Measurements from ENCODE around the gene ACTL7B.
"Not testable (repeated sequence)": the region's sequence is repeated elsewhere in the genome, so short reads cannot be mapped to it uniquely, and the experiment has no call there.

The ACTL7B gene

GRCh38 chr9:108855529-108855886, 278 bp downstream of the ACTL7B start:
- no peak overlapping the region for H3K9ac ChIP-seq (ENCODE audit: low read length in 2 of 2)
- no peak overlapping the region for H3K4me3 ChIP-seq (ENCODE audit: low read length in 2 of 2)
- no peaks in the 10 kb centered on the region for H3K4me1 ChIP-seq (ENCODE audit: control insufficient read depth, insufficient read depth, low read length)
- no peaks in the 10 kb centered on the region for H3K36me3 ChIP-seq (ENCODE audit: control insufficient read depth in 2 of 2, insufficient read depth in 2 of 2, low read length in 2 of 2)
- no peak overlapping the region for H3K27ac ChIP-seq (ENCODE audit: low read length)
- H3K9me3 ChIP-seq (ENCODE audit: control insufficient read depth in 2 of 2, low read length in 2 of 2) = no peaks in the 10 kb centered on the region
- H3K27me3 ChIP-seq (ENCODE audit: control insufficient read depth in 1 of 2, insufficient read depth in 2 of 2, low read length in 2 of 2) = peaks cover 0 to 4% of the 10 kb centered on the region in 2 donors

- Histone ChIP-seq H3K4me3 (ENCODE audit: low read length in 2 of 2) (no peak overlapping the region), H3K36me3 (ENCODE audit: control insufficient read depth in 2 of 2, insufficient read depth in 2 of 2, low read length in 2 of 2) (no peaks in the 10 kb centered on the region), H3K27ac (ENCODE audit: low read length) (no peak overlapping the region), H3K9ac (ENCODE audit: low read length in 2 of 2) (no peak overlapping the region), H3K4me1 (ENCODE audit: control insufficient read depth, insufficient read depth, low read length) (no peaks in the 10 kb centered on the region), H3K27me3 (ENCODE audit: control insufficient read depth in 1 of 2, insufficient read depth in 2 of 2, low read length in 2 of 2) (peaks cover 0 to 4% of the 10 kb centered on the region in 2 donors), H3K9me3 (ENCODE audit: control insufficient read depth in 2 of 2, low read length in 2 of 2) (no peaks in the 10 kb centered on the region)
Observed at GRCh38 chr9:108854641-108855528, 901 bp downstream of the ACTL7B start.

- Histone ChIP-seq H3K9ac (ENCODE audit: low read length in 2 of 2) (no peak overlapping the region), H3K9me3 (ENCODE audit: control insufficient read depth in 2 of 2, low read length in 2 of 2) (no peaks in the 10 kb centered on the region), H3K4me1 (ENCODE audit: control insufficient read depth, insufficient read depth, low read length) (no peaks in the 10 kb centered on the region), H3K27me3 (ENCODE audit: control insufficient read depth in 1 of 2, insufficient read depth in 2 of 2, low read length in 2 of 2) (peaks cover 0 to 4% of the 10 kb centered on the region in 2 donors), H3K27ac (ENCODE audit: low read length) (no peak overlapping the region), H3K36me3 (ENCODE audit: control insufficient read depth in 2 of 2, insufficient read depth in 2 of 2, low read length in 2 of 2) (no peaks in the 10 kb centered on the region), H3K4me3 (ENCODE audit: low read length in 2 of 2) (no peak overlapping the region)
Observed at GRCh38 chr9:108854094-108854493, 1.7 kb downstream of the ACTL7B start.

- no peak overlapping the region for H3K9ac ChIP-seq (ENCODE audit: low read length in 2 of 2)
- no peaks in the 10 kb centered on the region for H3K9me3 ChIP-seq (ENCODE audit: control insufficient read depth in 2 of 2, low read length in 2 of 2)
- no peaks in the 10 kb centered on the region for H3K36me3 ChIP-seq (ENCODE audit: control insufficient read depth in 2 of 2, insufficient read depth in 2 of 2, low read length in 2 of 2)
- peaks cover 0 to 4% of the 10 kb centered on the region in 2 donors for H3K27me3 ChIP-seq (ENCODE audit: control insufficient read depth in 1 of 2, insufficient read depth in 2 of 2, low read length in 2 of 2)
- no peak overlapping the region for H3K4me3 ChIP-seq (ENCODE audit: low read length in 2 of 2)
- H3K4me1 ChIP-seq (ENCODE audit: control insufficient read depth, insufficient read depth, low read length) = no peaks in the 10 kb centered on the region
- H3K27ac ChIP-seq (ENCODE audit: low read length) = no peak overlapping the region
Observed at GRCh38 chr9:108852079-108852478, 3.7 kb downstream of the ACTL7B start.

- H3K27me3 ChIP-seq (ENCODE audit: control insufficient read depth in 1 of 2, insufficient read depth in 2 of 2, low read length in 2 of 2) = peaks cover 0 to 4% of the 10 kb centered on the region in 2 donors
- H3K9me3 ChIP-seq (ENCODE audit: control insufficient read depth in 2 of 2, low read length in 2 of 2) = no peaks in the 10 kb centered on the region
- H3K4me1 ChIP-seq (ENCODE audit: control insufficient read depth, insufficient read depth, low read length) = no peaks in the 10 kb centered on the region
- H3K36me3 ChIP-seq (ENCODE audit: control insufficient read depth in 2 of 2, insufficient read depth in 2 of 2, low read length in 2 of 2) = no peaks in the 10 kb centered on the region
- no peak overlapping the region for H3K27ac ChIP-seq (ENCODE audit: low read length)
- no peak overlapping the region for H3K9ac ChIP-seq (ENCODE audit: low read length in 2 of 2)
- no peak overlapping the region for H3K4me3 ChIP-seq (ENCODE audit: low read length in 2 of 2)
Observed at GRCh38 chr9:108851138-108851537, 4.6 kb downstream of the ACTL7B start.

- Histone ChIP-seq H3K9me3 (ENCODE audit: control insufficient read depth in 2 of 2, low read length in 2 of 2) (no peaks in the 10 kb centered on the region), H3K36me3 (ENCODE audit: control insufficient read depth in 2 of 2, insufficient read depth in 2 of 2, low read length in 2 of 2) (no peaks in the 10 kb centered on the region), H3K27ac (ENCODE audit: low read length) (no peak overlapping the region), H3K27me3 (ENCODE audit: control insufficient read depth in 1 of 2, insufficient read depth in 2 of 2, low read length in 2 of 2) (peaks cover 0 to 4% of the 10 kb centered on the region in 2 donors), H3K9ac (ENCODE audit: low read length in 2 of 2) (no peak overlapping the region), H3K4me1 (ENCODE audit: control insufficient read depth, insufficient read depth, low read length) (no peaks in the 10 kb centered on the region), H3K4me3 (ENCODE audit: low read length in 2 of 2) (no peak overlapping the region)
Observed at GRCh38 chr9:108850293-108850897, 5.4 kb downstream of the ACTL7B start.

GRCh38 chr9:108848296-108848695, 7.5 kb downstream of the ACTL7B start:
- not testable (repeated sequence) for H3K36me3 ChIP-seq (ENCODE audit: control insufficient read depth in 2 of 2, insufficient read depth in 2 of 2, low read length in 2 of 2); H3K27ac ChIP-seq (ENCODE audit: low read length); H3K27me3 ChIP-seq (ENCODE audit: control insufficient read depth in 1 of 2, insufficient read depth in 2 of 2, low read length in 2 of 2); H3K4me1 ChIP-seq (ENCODE audit: control insufficient read depth, insufficient read depth, low read length); H3K9me3 ChIP-seq (ENCODE audit: control insufficient read depth in 2 of 2, low read length in 2 of 2); H3K9ac ChIP-seq (ENCODE audit: low read length in 2 of 2); H3K4me3 ChIP-seq (ENCODE audit: low read length in 2 of 2)

- H3K4me1 ChIP-seq (ENCODE audit: control insufficient read depth, insufficient read depth, low read length) = no peaks in the 10 kb centered on the region
- no peak overlapping the region for H3K27ac ChIP-seq (ENCODE audit: low read length)
- H3K4me3 ChIP-seq (ENCODE audit: low read length in 2 of 2) = no peak overlapping the region
- no peaks in the 10 kb centered on the region for H3K36me3 ChIP-seq (ENCODE audit: control insufficient read depth in 2 of 2, insufficient read depth in 2 of 2, low read length in 2 of 2)
- no peaks in the 10 kb centered on the region for H3K27me3 ChIP-seq (ENCODE audit: control insufficient read depth in 1 of 2, insufficient read depth in 2 of 2, low read length in 2 of 2)
- no peaks in the 10 kb centered on the region for H3K9me3 ChIP-seq (ENCODE audit: control insufficient read depth in 2 of 2, low read length in 2 of 2)
- H3K9ac ChIP-seq (ENCODE audit: low read length in 2 of 2) = no peak overlapping the region
Observed at GRCh38 chr9:108845947-108846346, 9.8 kb downstream of the ACTL7B start.

- Histone ChIP-seq H3K9me3 (ENCODE audit: control insufficient read depth in 2 of 2, low read length in 2 of 2) (no peaks in the 10 kb centered on the region), H3K9ac (ENCODE audit: low read length in 2 of 2) (no peak overlapping the region), H3K27me3 (ENCODE audit: control insufficient read depth in 1 of 2, insufficient read depth in 2 of 2, low read length in 2 of 2) (no peaks in the 10 kb centered on the region), H3K36me3 (ENCODE audit: control insufficient read depth in 2 of 2, insufficient read depth in 2 of 2, low read length in 2 of 2) (no peaks in the 10 kb centered on the region), H3K27ac (ENCODE audit: low read length) (no peak overlapping the region), H3K4me1 (ENCODE audit: control insufficient read depth, insufficient read depth, low read length) (no peaks in the 10 kb centered on the region), H3K4me3 (ENCODE audit: low read length in 2 of 2) (no peak overlapping the region)
Observed at GRCh38 chr9:108845507-108845906, 10.3 kb downstream of the ACTL7B start.

- Histone ChIP-seq H3K27me3 (ENCODE audit: control insufficient read depth in 1 of 2, insufficient read depth in 2 of 2, low read length in 2 of 2) (no peaks in the 10 kb centered on the region), H3K9ac (ENCODE audit: low read length in 2 of 2) (no peak overlapping the region), H3K4me3 (ENCODE audit: low read length in 2 of 2) (no peak overlapping the region), H3K9me3 (ENCODE audit: control insufficient read depth in 2 of 2, low read length in 2 of 2) (no peaks in the 10 kb centered on the region), H3K27ac (ENCODE audit: low read length) (no peak overlapping the region), H3K36me3 (ENCODE audit: control insufficient read depth in 2 of 2, insufficient read depth in 2 of 2, low read length in 2 of 2) (no peaks in the 10 kb centered on the region), H3K4me1 (ENCODE audit: control insufficient read depth, insufficient read depth, low read length) (no peaks in the 10 kb centered on the region)
Observed at GRCh38 chr9:108844856-108845255, 10.9 kb downstream of the ACTL7B start.

- Histone ChIP-seq H3K4me3 (ENCODE audit: low read length in 2 of 2) (no peak overlapping the region), H3K9ac (ENCODE audit: low read length in 2 of 2) (no peak overlapping the region), H3K9me3 (ENCODE audit: control insufficient read depth in 2 of 2, low read length in 2 of 2) (no peaks in the 10 kb centered on the region), H3K4me1 (ENCODE audit: control insufficient read depth, insufficient read depth, low read length) (no peaks in the 10 kb centered on the region), H3K27ac (ENCODE audit: low read length) (no peak overlapping the region), H3K27me3 (ENCODE audit: control insufficient read depth in 1 of 2, insufficient read depth in 2 of 2, low read length in 2 of 2) (no peaks in the 10 kb centered on the region), H3K36me3 (ENCODE audit: control insufficient read depth in 2 of 2, insufficient read depth in 2 of 2, low read length in 2 of 2) (no peaks in the 10 kb centered on the region)
Observed at GRCh38 chr9:108844391-108844790, 11.4 kb downstream of the ACTL7B start.
